Left cardiac atrium (tissue), 4 donors: ENCODE results near the gene KCNIP3. TPM values are rescaled to one million over a fixed set of nuclear protein-coding genes. Genes with fewer than 3 reads are reported as not detected.
A peak's percentile ranks its signal among the peaks of the same experiment; 100 is the strongest.
"Not testable (repeated sequence)": the region's sequence is repeated elsewhere in the genome, so short reads cannot be mapped to it uniquely, and the experiment has no call there.

ENCODE experiments used
- ATAC-seq, 2 donors: fragments of 200-7000 bp; cut with Tn5 transposase; one replicate each; pipeline ENCODE4 v1.9.1; 2020; ENCODE audit warnings: mild to moderate bottlenecking in 2 of 2, moderate library complexity in 2 of 2
- DNase-seq: peaks from one replicate; pipeline ENCODE4 v3.0.0-alpha.2; 2020
- intact Hi-C, 2 donors: fragments of 100-400 bp; cut with DNase I; formaldehyde crosslinking; loops; one replicate each; pipeline versions ENCODE4 v1.14.1 to v1.15.1; 2022 to 2023
- total RNA-seq, 2 donors: library from RNA; stranded (reverse); fragmentation: NEBNext Ultra II Directional; extraction: Animal tissue kit (Norgen Biotek cat#: 25700); gene quantifications; one replicate each; pipeline ENCODE4 v1.2.1, GENCODE V29; 2021
- donor health status: DM: no; HTN: yes; CAD: no.
- donor health status: DM: no; HTN: yes; CAD: no; lungs with severe emphysema.
- donor health status: DM: yes; HTN: yes; CAD: no.
- donor health status: Dilated cardiomyopathy.

The KCNIP3 gene
- total RNA-seq, 2 donors from 2014 or later, result 2.6 to 4.1 TPM

GRCh38 chr2:95351598-95351915 lies 54.4 kb downstream of the KCNIP3 start:
- intact Hi-C loops, result no loop called here
- ATAC-seq, result no peak

GRCh38 chr2:95352310-95353054 lies 55.3 kb downstream of the KCNIP3 start:
- DNase-seq (peak; percentile 6), ATAC-seq (no peak)
- intact Hi-C loops, result no loop called here

More at GRCh38 chr2:95351598-95351915, 54.4 kb downstream of the KCNIP3 start:
- no peak for DNase-seq

GRCh38 chr2:95353055-95353575 lies 56.0 kb downstream of the KCNIP3 start:
- DNase-seq (no peak), ATAC-seq (no peak)
- intact Hi-C loops, result no loop called here

GRCh38 chr2:95353613-95354468 lies 56.7 kb downstream of the KCNIP3 start:
- ATAC-seq, result no peak
- intact Hi-C loops, result no loop called here
- DNase-seq, result no peak

DNA sequence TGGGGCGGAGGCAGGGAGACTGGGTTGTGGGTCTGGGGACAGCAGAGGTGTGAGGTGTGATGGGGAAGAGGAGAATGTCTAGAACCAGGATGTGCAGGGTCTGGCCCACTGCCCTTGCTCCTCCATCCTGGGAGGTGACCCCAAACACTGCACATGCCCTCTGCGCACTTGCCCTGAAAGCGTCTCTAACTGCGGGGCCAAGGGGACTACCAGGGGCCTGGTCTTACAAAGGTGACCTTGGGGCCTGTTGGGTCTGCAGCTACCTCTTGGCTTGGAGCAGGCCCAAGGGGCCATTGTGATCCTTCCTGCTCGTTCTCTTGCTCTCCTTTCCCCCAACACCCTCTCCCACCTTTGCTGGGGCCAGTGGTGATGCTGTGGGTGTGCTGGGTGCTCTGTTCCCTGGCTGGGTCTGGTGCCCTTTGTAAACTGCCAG lies 57.3 kb downstream of the KCNIP3 start:
- ATAC-seq, result no peak
- intact Hi-C loops, result no loop called here
- DNase-seq, result no peak

DNA sequence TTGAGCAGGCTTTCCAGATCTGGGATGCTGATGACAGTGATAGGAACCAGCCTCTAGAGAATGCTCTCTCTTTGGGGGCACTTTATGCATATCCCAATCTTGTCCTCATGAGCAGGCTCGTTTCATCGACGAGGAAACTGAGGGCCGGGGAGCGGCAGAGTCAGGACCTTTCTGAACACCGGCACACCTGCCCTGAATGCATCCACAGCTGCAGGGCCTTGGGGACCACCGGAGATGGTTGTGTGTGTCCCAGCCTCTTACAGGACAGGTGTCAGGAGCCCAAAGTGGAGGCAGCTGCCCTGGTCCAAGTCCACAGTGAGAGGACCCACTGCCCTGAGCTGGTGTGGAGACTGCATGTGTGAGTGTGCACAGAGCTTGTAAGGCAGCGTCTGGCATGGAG lies 57.8 kb downstream of the KCNIP3 start:
- ATAC-seq, result no peak
- intact Hi-C loops, result no loop called here
- DNase-seq, result no peak

GRCh38 chr2:95355486-95355885 lies 58.3 kb downstream of the KCNIP3 start:
- intact Hi-C loops, DNase-seq, ATAC-seq: not testable (repeated sequence)

GRCh38 chr2:95356821-95357700 lies 59.9 kb downstream of the KCNIP3 start:
- intact Hi-C loops, result no loop called here
- DNase-seq (no peak), ATAC-seq (no peak)

DNA sequence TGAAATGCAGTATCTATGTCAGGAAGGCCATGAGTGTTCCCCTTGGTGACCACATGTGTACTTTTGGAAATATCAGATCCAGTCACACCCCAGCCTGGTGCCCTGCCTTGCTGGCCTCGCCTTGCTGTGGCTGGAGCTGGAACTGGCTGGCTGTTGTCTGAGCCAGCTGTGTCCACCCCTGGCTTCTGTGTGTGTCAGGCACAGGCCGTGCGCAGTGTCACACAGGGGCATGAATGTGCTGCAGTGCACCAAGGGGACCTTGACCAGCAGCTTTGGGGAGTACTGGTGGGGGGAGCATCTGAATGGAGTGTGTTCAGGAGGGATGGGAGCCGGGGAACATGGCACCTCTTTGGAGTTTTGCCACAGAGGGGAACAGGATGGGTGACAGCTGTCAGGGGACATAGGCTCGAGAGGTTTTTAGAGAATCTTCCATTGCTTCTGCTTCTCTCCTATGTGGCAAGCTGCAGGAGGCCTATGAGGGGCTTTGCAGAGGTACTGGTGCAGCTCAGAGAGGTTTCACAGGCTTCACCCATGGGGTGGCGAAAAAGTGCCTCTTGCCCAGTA lies 60.7 kb downstream of the KCNIP3 start:
- DNase-seq, result no peak
- ATAC-seq, result no peak
- intact Hi-C loops, result no loop called here

GRCh38 chr2:95359031-95359430 lies 61.9 kb downstream of the KCNIP3 start:
- ATAC-seq, result peak in 1 of 2 donors; percentile 80
- intact Hi-C loops, result no loop called here
- no peak for DNase-seq

- ATAC-seq (peak in 1 of 2 donors; percentile 22), DNase-seq (no peak)
- intact Hi-C loops, result no loop called here
These were observed 62.4 kb downstream of the KCNIP3 start for GRCh38 chr2:95359501-95359930.

- ATAC-seq, result no peak
- intact Hi-C loops, result no loop called here
- no peak for DNase-seq
These were observed 64.3 kb downstream of the KCNIP3 start for GRCh38 chr2:95361216-95361980.

DNA sequence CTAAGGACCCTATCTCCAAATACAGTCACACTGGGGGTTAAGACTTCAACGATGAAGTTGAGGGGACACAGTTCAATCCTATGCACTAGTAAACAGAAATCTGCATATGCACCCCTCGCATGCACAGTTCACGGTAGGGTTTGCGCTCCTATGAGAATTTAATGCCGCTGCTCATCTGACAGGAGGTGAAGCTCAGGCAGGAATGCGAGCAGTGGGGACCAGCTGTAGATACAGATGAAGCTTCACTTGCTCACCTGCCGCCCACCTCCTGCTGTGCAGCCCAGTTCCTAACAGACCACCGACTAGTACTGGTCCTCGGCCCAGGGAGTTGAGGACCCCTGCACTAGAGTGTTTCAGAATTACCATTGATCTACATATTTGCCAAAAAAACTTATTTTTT lies 65.3 kb downstream of the KCNIP3 start:
- no peak for DNase-seq
- intact Hi-C loops, result no loop called here
- no peak for ATAC-seq

GRCh38 chr2:95366514-95366913 lies 69.4 kb downstream of the KCNIP3 start:
- intact Hi-C loops, result no loop called here

GRCh38 chr2:95372216-95372829 lies 75.2 kb downstream of the KCNIP3 start:
- DNase-seq (no peak), ATAC-seq (no peak)
- intact Hi-C loops, result no loop called here

More at GRCh38 chr2:95366514-95366913, 69.4 kb downstream of the KCNIP3 start:
- ATAC-seq, result no peak
- DNase-seq, result no peak

DNA sequence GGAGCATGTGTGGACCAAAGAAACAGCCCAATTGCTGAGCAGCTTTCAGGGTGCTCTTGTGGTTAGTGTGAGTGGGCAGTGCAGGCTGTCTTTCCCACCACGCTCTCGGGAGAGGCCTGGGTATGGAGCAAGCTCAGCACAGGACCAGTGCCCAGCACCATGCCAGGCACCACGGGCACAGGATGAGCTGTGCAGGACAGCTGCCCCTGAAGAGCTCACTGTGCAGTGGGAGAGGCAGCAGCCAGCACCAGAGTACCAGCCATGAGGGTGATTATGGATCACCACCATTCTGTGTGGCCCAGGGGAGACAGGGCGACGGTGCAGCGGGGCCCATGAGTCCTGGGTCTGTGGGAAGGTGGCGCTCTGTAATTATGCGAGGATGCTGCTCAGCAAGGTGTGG lies 75.7 kb downstream of the KCNIP3 start:
- ATAC-seq (no peak), DNase-seq (no peak)
- intact Hi-C loops, result no loop called here

GRCh38 chr2:95374029-95374428 lies 76.9 kb downstream of the KCNIP3 start:
- no peak for ATAC-seq
- no peak for DNase-seq
- intact Hi-C loops, result no loop called here

- DNase-seq (no peak), ATAC-seq (no peak)
- intact Hi-C loops, result no loop called here
These were observed 77.3 kb downstream of the KCNIP3 start for GRCh38 chr2:95374451-95374920.
